Medulla oblongata (tissue), 1 donor: ENCODE data around the gene RWDD4.

ENCODE experiments used
- DNase-seq: peaks from one replicate; pipeline ENCODE4 v3.0.0-alpha.2; 2015; ENCODE audit errors: extremely low spot score

The RWDD4 gene

GRCh38 chr4:183600189-183600685, 58.7 kb downstream of the RWDD4 start:
- DNase-seq: no peak

- no peak for DNase-seq
Observed at GRCh38 chr4:183599690-183600089, 59.3 kb downstream of the RWDD4 start.

- DNase-seq: no peak
Observed at GRCh38 chr4:183599284-183599683, 59.7 kb downstream of the RWDD4 start.

- no peak for DNase-seq
Observed at GRCh38 chr4:183596067-183596757, 62.8 kb downstream of the RWDD4 start.

- DNase-seq: no peak
Observed at GRCh38 chr4:183594823-183595222, 64.2 kb downstream of the RWDD4 start.

GRCh38 chr4:183591301-183591700, 67.7 kb downstream of the RWDD4 start:
- DNase-seq: no peak
